Activated T-helper 17 cell treated with anti-CD3 and anti-CD28 coated beads, Interleukin-2, amount 50 U/mL, for 72 hours (primary cell): ENCODE results near the gene TTLL5. TPM values are rescaled to one million over a fixed set of nuclear protein-coding genes. Genes with fewer than 3 reads are reported as not detected.
"Not testable (repeated sequence)": the region's sequence is repeated elsewhere in the genome, so short reads cannot be mapped to it uniquely, and the experiment has no call there.

ENCODE experiments used
- ATAC-seq: fragments of 150-1000 bp; cut with Tn5 transposase; replicated peaks from 2 replicates; pipeline ENCODE4 v1.10.0; 2021; ENCODE audit warnings: mild to moderate bottlenecking, moderate library complexity
- H3K27ac Mint-ChIP-seq: one replicate; pipeline ENCODE4 v1.8.0; 2022; ENCODE audit warnings: mixed read lengths
- H3K27me3 Mint-ChIP-seq: one replicate; pipeline ENCODE4 v1.8.0; 2022; ENCODE audit warnings: mixed read lengths
- H3K36me3 Mint-ChIP-seq: one replicate; pipeline ENCODE4 v1.8.0; 2022; ENCODE audit warnings: low read depth, mild to moderate bottlenecking, mixed read lengths
- H3K4me1 Mint-ChIP-seq: one replicate; pipeline ENCODE4 v1.8.0; 2022; ENCODE audit warnings: mixed read lengths
- H3K4me3 Mint-ChIP-seq: one replicate; pipeline ENCODE4 v1.8.0; 2022; ENCODE audit warnings: mild to moderate bottlenecking, mixed read lengths
- H3K9me3 Mint-ChIP-seq: one replicate; pipeline ENCODE4 v1.8.0; 2022; ENCODE audit warnings: mixed read lengths
- total RNA-seq, 2 donors: library from RNA; stranded (reverse); gene quantifications; one replicate each; pipeline ENCODE4 v1.2.3, GENCODE V29; 2022

Gene TTLL5
- total RNA-seq, 2 donors from 2014 or later: 24.6 to 36.3 TPM

GRCh38 chr14:75845136-75845804 lies 184.2 kb downstream of the TTLL5 start:
- Mint-ChIP-seq H3K4me3 (no peak overlapping the region), H3K27me3 (no peaks in the 10 kb centered on the region), H3K27ac (no peak overlapping the region), H3K4me1 (no peaks in the 10 kb centered on the region), H3K36me3 (no peaks in the 10 kb centered on the region), H3K9me3 (no peaks in the 10 kb centered on the region)
- no peak for ATAC-seq

- not testable (repeated sequence) for H3K9me3 Mint-ChIP-seq, H3K27me3 Mint-ChIP-seq, ATAC-seq, H3K36me3 Mint-ChIP-seq, H3K4me1 Mint-ChIP-seq, H3K4me3 Mint-ChIP-seq, H3K27ac Mint-ChIP-seq
Observed at GRCh38 chr14:75846694-75847093, 185.6 kb downstream of the TTLL5 start.

- Mint-ChIP-seq H3K4me1 (no peaks in the 10 kb centered on the region), H3K36me3 (no peaks in the 10 kb centered on the region), H3K27me3 (no peaks in the 10 kb centered on the region), H3K9me3 (no peaks in the 10 kb centered on the region), H3K4me3 (no peak overlapping the region), H3K27ac (no peak overlapping the region)
- ATAC-seq: no peak
Observed at GRCh38 chr14:75847584-75847983, 186.5 kb downstream of the TTLL5 start.

- H3K4me1 Mint-ChIP-seq: no peaks in the 10 kb centered on the region
- no peaks in the 10 kb centered on the region for H3K36me3 Mint-ChIP-seq
- no peaks in the 10 kb centered on the region for H3K9me3 Mint-ChIP-seq
- no peak overlapping the region for H3K4me3 Mint-ChIP-seq
- H3K27me3 Mint-ChIP-seq: no peaks in the 10 kb centered on the region
- ATAC-seq: no peak
- H3K27ac Mint-ChIP-seq: no peak overlapping the region
Observed at GRCh38 chr14:75848167-75848913, 187.3 kb downstream of the TTLL5 start.

GRCh38 chr14:75849300-75849895 lies 188.4 kb downstream of the TTLL5 start:
- H3K27me3 Mint-ChIP-seq: no peaks in the 10 kb centered on the region

GRCh38 chr14:75851574-75851866 lies 190.5 kb downstream of the TTLL5 start:
- H3K36me3 Mint-ChIP-seq: no peaks in the 10 kb centered on the region
- H3K9me3 Mint-ChIP-seq: no peaks in the 10 kb centered on the region
- H3K27me3 Mint-ChIP-seq: no peaks in the 10 kb centered on the region
- H3K27ac Mint-ChIP-seq: no peak overlapping the region
- H3K4me1 Mint-ChIP-seq: no peaks in the 10 kb centered on the region
- no peak overlapping the region for H3K4me3 Mint-ChIP-seq
- no peak for ATAC-seq

More at GRCh38 chr14:75849300-75849895, 188.4 kb downstream of the TTLL5 start:
- no peak overlapping the region for H3K4me3 Mint-ChIP-seq
- H3K27ac Mint-ChIP-seq: no peak overlapping the region
- H3K9me3 Mint-ChIP-seq: no peaks in the 10 kb centered on the region
- H3K4me1 Mint-ChIP-seq: no peaks in the 10 kb centered on the region
- ATAC-seq: no peak
- H3K36me3 Mint-ChIP-seq: no peaks in the 10 kb centered on the region

- H3K27ac Mint-ChIP-seq: no peak overlapping the region
- no peaks in the 10 kb centered on the region for H3K9me3 Mint-ChIP-seq
- H3K4me1 Mint-ChIP-seq: no peaks in the 10 kb centered on the region
- no peak overlapping the region for H3K4me3 Mint-ChIP-seq
- no peaks in the 10 kb centered on the region for H3K36me3 Mint-ChIP-seq
- no peaks in the 10 kb centered on the region for H3K27me3 Mint-ChIP-seq
- ATAC-seq: no peak
Observed at GRCh38 chr14:75854111-75854799, 193.2 kb downstream of the TTLL5 start.

- Mint-ChIP-seq H3K9me3 (no peaks in the 10 kb centered on the region), H3K27me3 (no peaks in the 10 kb centered on the region), H3K27ac (no peak overlapping the region), H3K4me3 (no peak overlapping the region), H3K4me1 (peaks cover 5% of the 10 kb centered on the region), H3K36me3 (no peaks in the 10 kb centered on the region)
- ATAC-seq: no peak
Observed at GRCh38 chr14:75857199-75857598, 196.2 kb downstream of the TTLL5 start.

GRCh38 chr14:75858362-75858761 lies 197.3 kb downstream of the TTLL5 start:
- Mint-ChIP-seq H3K36me3 (peaks cover 3% of the 10 kb centered on the region), H3K27ac (no peak overlapping the region), H3K27me3 (no peaks in the 10 kb centered on the region), H3K4me1 (peaks cover 5% of the 10 kb centered on the region), H3K9me3 (no peaks in the 10 kb centered on the region), H3K4me3 (no peak overlapping the region)
- ATAC-seq: no peak

GRCh38 chr14:75859746-75860145 lies 198.7 kb downstream of the TTLL5 start:
- no peak for ATAC-seq
- Mint-ChIP-seq H3K9me3 (no peaks in the 10 kb centered on the region), H3K27ac (no peak overlapping the region), H3K4me1 (peaks cover 5% of the 10 kb centered on the region), H3K36me3 (peaks cover 14% of the 10 kb centered on the region), H3K4me3 (no peak overlapping the region), H3K27me3 (no peaks in the 10 kb centered on the region)

- ATAC-seq: no peak
- Mint-ChIP-seq H3K27me3 (no peaks in the 10 kb centered on the region), H3K36me3 (peaks cover 14% of the 10 kb centered on the region), H3K4me3 (no peak overlapping the region), H3K4me1 (peaks cover 5% of the 10 kb centered on the region), H3K9me3 (no peaks in the 10 kb centered on the region), H3K27ac (peak overlapping the region; percentile 56)
Observed at GRCh38 chr14:75860561-75861160, 199.6 kb downstream of the TTLL5 start.

- H3K27me3 Mint-ChIP-seq: no peaks in the 10 kb centered on the region
- peaks cover 14% of the 10 kb centered on the region for H3K36me3 Mint-ChIP-seq
- H3K4me1 Mint-ChIP-seq: peaks cover 5% of the 10 kb centered on the region
- H3K27ac Mint-ChIP-seq: peak overlapping the region; percentile 56
- H3K9me3 Mint-ChIP-seq: no peaks in the 10 kb centered on the region
- peak; percentile 43 for ATAC-seq
- H3K4me3 Mint-ChIP-seq: no peak overlapping the region
Observed at GRCh38 chr14:75861161-75861621, 200.1 kb downstream of the TTLL5 start.

GRCh38 chr14:75863221-75863620 lies 202.2 kb downstream of the TTLL5 start:
- ATAC-seq: no peak
- no peaks in the 10 kb centered on the region for H3K9me3 Mint-ChIP-seq

GRCh38 chr14:75864352-75864751 lies 203.3 kb downstream of the TTLL5 start:
- Mint-ChIP-seq H3K4me1 (peaks cover 5% of the 10 kb centered on the region), H3K27me3 (no peaks in the 10 kb centered on the region), H3K9me3 (no peaks in the 10 kb centered on the region), H3K27ac (no peak overlapping the region), H3K4me3 (no peak overlapping the region), H3K36me3 (peaks cover 24% of the 10 kb centered on the region)
- no peak for ATAC-seq

More at GRCh38 chr14:75863221-75863620, 202.2 kb downstream of the TTLL5 start:
- Mint-ChIP-seq H3K4me1 (peaks cover 5% of the 10 kb centered on the region), H3K4me3 (no peak overlapping the region), H3K36me3 (peaks cover 19% of the 10 kb centered on the region), H3K27me3 (no peaks in the 10 kb centered on the region), H3K27ac (no peak overlapping the region)
